Mesenteric fat pad (tissue), 1 donor: Measurements from ENCODE around the gene MFSD2B. TPM values are rescaled to one million over a fixed set of nuclear protein-coding genes. Genes with fewer than 3 reads are reported as not detected.

Experiments used
- DNase-seq: peaks from one replicate; pipeline ENCODE4 v3.0.0-alpha.2; 2020; ENCODE audit warnings: low spot score
- total RNA-seq: library from RNA; stranded (reverse); fragmentation: NEBNext Ultra II Directional; extraction: Animal tissue kit (Norgen Biotek cat#: 25700); gene quantifications from one replicate; pipeline ENCODE4 v1.2.1, GENCODE V29; 2021
- donor health status: DM: yes; HTN: yes; CAD: no.

Gene MFSD2B
- total RNA-seq, 1 donor from 2014 or later, result not detected

- peak; percentile 75 for DNase-seq
These were observed 8.4 kb downstream of the MFSD2B start for GRCh38 chr2:24018241-24018640.

GRCh38 chr2:24019729-24020128 lies 9.8 kb downstream of the MFSD2B start:
- peak; percentile 59 for DNase-seq

GRCh38 chr2:24020244-24020643 lies 10.4 kb downstream of the MFSD2B start:
- DNase-seq, result peak; percentile 24

GRCh38 chr2:24021122-24021998 lies 11.5 kb downstream of the MFSD2B start:
- DNase-seq, result peak; percentile 83

GRCh38 chr2:24022324-24022974 lies 12.6 kb downstream of the MFSD2B start:
- peak; percentile 59 for DNase-seq

- no peak for DNase-seq
These were observed 13.2 kb downstream of the MFSD2B start for GRCh38 chr2:24022975-24023575.

GRCh38 chr2:24024018-24024417 lies 14.1 kb downstream of the MFSD2B start:
- no peak for DNase-seq

- DNase-seq, result no peak
These were observed 15.2 kb downstream of the MFSD2B start for GRCh38 chr2:24024996-24025663.

GRCh38 chr2:24026233-24026632 lies 16.3 kb downstream of the MFSD2B start:
- no peak for DNase-seq

- peak; percentile 73 for DNase-seq
These were observed 29.1 kb downstream of the MFSD2B start for GRCh38 chr2:24038786-24039499.

- DNase-seq, result no peak
These were observed 30.6 kb downstream of the MFSD2B start for GRCh38 chr2:24040511-24040910.

GRCh38 chr2:24043133-24043532 lies 33.2 kb downstream of the MFSD2B start:
- DNase-seq, result peak; percentile 37

GRCh38 chr2:24045511-24046508 lies 35.9 kb downstream of the MFSD2B start:
- no peak for DNase-seq

GRCh38 chr2:24046599-24046929 lies 36.7 kb downstream of the MFSD2B start:
- DNase-seq, result no peak

GRCh38 chr2:24046930-24047702 lies 37.2 kb downstream of the MFSD2B start, which contains the start of gene WDCP:
Gene WDCP (minus strand): TSS chr2:24047391. CDS start chr2:24039494, 7,897 bp downstream.
- DNase-seq, result peak; percentile 92

- no peak for DNase-seq
These were observed 37.8 kb downstream of the MFSD2B start for GRCh38 chr2:24047703-24048033.

GRCh38 chr2:24048769-24049484 lies 39.0 kb downstream of the MFSD2B start:
- no peak for DNase-seq

- no peak for DNase-seq
These were observed 39.7 kb downstream of the MFSD2B start, which contains the start of gene FKBP1B for GRCh38 chr2:24049485-24050021. Gene FKBP1B (plus strand): TSS chr2:24049741. CDS start chr2:24049850, 109 bp downstream.
